Measurements from ENCODE around the gene MRPS30. TPM values are rescaled to one million over a fixed set of nuclear protein-coding genes. Genes with fewer than 3 reads are reported as not detected.

The MRPS30 gene
- total RNA-seq, 1 donor from 2014 or later: 52.9 TPM

DNA sequence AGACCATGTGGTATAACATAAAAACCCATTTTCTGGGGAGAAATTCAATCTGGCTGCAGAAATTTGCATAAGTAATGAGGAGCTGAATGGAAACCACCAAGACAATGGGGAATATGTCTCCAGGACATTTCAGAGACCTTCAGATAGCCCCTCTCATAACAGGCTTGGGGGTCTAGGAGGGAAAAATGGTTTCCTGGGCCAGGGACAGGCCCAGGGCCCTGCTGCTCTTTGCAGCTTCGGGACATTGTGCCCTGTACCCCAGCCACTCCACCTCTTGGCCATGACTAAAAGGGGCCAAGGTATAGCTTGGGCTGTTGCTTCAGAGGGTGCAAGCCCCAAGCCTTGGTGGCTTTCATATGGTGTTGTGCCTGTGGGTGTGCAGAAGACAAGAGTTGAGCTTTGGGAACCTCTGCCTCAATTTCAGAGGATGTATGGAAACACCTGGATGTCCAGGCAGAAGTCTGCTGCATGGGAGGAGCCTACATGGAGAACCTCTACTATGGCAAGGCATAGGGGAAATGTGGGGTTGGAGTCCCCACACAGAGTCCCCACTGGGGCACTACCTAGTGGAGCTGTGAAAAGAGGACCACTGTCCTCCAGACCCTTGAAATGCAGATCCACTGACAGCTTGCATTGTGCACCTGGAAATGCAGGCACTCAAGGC, 30.4 kb downstream of the MRPS30 start:
- H3K9me3 Mint-ChIP-seq (ENCODE audit: low read depth): peaks cover 12% of the 10 kb centered on the region
- TF ChIP-seq, protein P1, sequence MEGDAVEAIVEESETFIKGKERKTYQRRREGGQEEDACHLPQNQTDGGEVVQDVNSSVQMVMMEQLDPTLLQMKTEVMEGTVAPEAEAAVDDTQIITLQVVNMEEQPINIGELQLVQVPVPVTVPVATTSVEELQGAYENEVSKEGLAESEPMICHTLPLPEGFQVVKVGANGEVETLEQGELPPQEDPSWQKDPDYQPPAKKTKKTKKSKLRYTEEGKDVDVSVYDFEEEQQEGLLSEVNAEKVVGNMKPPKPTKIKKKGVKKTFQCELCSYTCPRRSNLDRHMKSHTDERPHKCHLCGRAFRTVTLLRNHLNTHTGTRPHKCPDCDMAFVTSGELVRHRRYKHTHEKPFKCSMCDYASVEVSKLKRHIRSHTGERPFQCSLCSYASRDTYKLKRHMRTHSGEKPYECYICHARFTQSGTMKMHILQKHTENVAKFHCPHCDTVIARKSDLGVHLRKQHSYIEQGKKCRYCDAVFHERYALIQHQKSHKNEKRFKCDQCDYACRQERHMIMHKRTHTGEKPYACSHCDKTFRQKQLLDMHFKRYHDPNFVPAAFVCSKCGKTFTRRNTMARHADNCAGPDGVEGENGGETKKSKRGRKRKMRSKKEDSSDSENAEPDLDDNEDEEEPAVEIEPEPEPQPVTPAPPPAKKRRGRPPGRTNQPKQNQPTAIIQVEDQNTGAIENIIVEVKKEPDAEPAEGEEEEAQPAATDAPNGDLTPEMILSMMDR (IDR thresholded peaks at IDR 0.05; ENCODE audit: unreplicated experiment): no peak
- no peak overlapping the region for H3K4me3 Mint-ChIP-seq (ENCODE audit: low read depth)
- no peak overlapping the region for H3K27ac Mint-ChIP-seq
- peaks cover 5% of the 10 kb centered on the region for H3K4me1 Mint-ChIP-seq (ENCODE audit: low read depth)
- H3K36me3 Mint-ChIP-seq (ENCODE audit: insufficient read depth): peaks cover 6% of the 10 kb centered on the region
- H3K27me3 Mint-ChIP-seq: no peaks in the 10 kb centered on the region
- DNase-seq (ENCODE audit: low spot score, unreplicated experiment): no peak

DNA sequence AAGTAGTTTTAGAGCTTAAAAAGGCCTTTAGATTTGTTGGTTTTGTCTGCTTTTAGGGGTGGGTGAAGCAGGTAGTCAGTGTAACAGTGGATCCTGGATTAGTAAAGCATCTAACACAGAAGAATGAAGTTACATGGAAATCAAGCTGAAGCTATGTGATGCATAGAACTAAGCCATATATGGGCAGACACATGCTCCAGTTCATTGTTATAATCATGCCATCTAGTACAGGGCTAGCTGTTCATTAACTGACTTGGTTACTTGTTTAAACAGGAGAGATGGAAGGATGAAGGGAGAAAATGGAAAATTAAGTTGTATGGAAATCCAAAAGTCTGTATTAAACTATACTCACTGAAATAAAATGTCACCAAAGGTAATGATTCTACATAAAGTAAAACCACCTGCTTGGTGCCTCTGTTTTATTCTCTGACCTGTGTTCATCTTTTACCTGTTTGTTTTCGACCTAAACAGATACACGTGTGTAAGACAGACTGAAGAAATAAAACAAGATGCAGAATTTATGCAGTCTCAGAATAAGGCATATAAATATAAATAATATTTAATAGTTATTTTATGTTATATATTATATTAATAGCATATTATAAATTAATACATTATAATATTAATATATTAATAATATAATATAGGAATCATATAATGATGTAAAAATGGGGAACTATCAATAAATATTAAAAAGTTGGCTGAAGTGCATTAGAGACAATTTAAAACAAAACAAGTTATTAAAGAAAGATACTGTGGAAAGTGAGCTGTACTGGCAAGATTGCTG, 33.9 kb downstream of the MRPS30 start:
- DNase-seq (ENCODE audit: low spot score, unreplicated experiment): no peak
- peaks cover 6% of the 10 kb centered on the region for H3K36me3 Mint-ChIP-seq (ENCODE audit: insufficient read depth)
- peaks cover 5% of the 10 kb centered on the region for H3K4me1 Mint-ChIP-seq (ENCODE audit: low read depth)
- H3K4me3 Mint-ChIP-seq (ENCODE audit: low read depth): no peak overlapping the region
- no peaks in the 10 kb centered on the region for H3K27me3 Mint-ChIP-seq
- peaks cover 12% of the 10 kb centered on the region for H3K9me3 Mint-ChIP-seq (ENCODE audit: low read depth)
- no peak overlapping the region for H3K27ac Mint-ChIP-seq
- TF ChIP-seq, protein P1 (IDR thresholded peaks at IDR 0.05; ENCODE audit: unreplicated experiment): no peak

DNA sequence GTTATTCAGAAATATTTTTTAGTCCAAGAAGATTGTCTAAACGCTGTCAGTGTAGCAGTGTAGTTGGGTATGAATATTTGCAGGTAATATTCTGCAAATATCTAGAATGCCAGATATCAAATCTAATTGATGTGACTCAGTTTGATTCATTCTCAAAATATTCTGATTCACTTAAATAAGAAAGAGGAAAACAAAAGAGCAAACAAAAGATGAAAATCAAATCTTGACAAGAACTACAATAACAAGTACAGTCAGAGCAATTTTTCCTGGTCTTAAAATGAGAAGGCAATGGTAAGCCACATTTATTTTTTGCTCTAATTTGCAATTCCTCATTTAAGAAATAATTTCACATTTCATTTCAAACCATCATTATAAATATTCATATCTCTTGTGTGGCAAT, 36.0 kb downstream of the MRPS30 start:
- Mint-ChIP-seq H3K27ac (no peak overlapping the region), H3K4me1 (ENCODE audit: low read depth) (peaks cover 5% of the 10 kb centered on the region), H3K27me3 (no peaks in the 10 kb centered on the region), H3K9me3 (ENCODE audit: low read depth) (peaks cover 3% of the 10 kb centered on the region), H3K36me3 (ENCODE audit: insufficient read depth) (peaks cover 2% of the 10 kb centered on the region), H3K4me3 (ENCODE audit: low read depth) (no peak overlapping the region)
- DNase-seq (ENCODE audit: low spot score, unreplicated experiment): no peak
- TF ChIP-seq, protein P1 (IDR thresholded peaks at IDR 0.05; ENCODE audit: unreplicated experiment): no peak

DNA sequence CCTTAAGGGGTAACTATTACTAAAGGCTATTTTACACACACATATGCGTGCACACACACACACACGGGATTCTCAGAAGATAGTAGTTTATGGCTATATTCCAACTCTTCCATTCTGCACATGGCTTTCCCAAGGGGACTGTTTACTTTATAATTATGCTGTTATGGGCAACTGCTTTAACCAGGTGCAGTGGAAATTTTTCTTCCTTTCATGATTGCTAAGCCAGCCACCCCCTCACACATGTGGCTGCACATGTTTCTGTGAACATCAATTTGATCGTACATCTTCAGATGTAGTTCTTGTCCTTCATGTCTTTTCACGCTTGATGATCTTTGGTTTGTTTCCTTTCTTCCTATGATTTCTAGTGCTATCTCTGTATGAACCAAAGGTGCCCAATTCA, 37.0 kb downstream of the MRPS30 start:
- Mint-ChIP-seq H3K27me3 (no peaks in the 10 kb centered on the region), H3K36me3 (ENCODE audit: insufficient read depth) (no peaks in the 10 kb centered on the region), H3K9me3 (ENCODE audit: low read depth) (no peaks in the 10 kb centered on the region), H3K4me3 (ENCODE audit: low read depth) (no peak overlapping the region), H3K4me1 (ENCODE audit: low read depth) (peaks cover 5% of the 10 kb centered on the region), H3K27ac (no peak overlapping the region)
- DNase-seq (ENCODE audit: low spot score, unreplicated experiment): no peak
- TF ChIP-seq, protein P1 (IDR thresholded peaks at IDR 0.05; ENCODE audit: unreplicated experiment): no peak

DNA sequence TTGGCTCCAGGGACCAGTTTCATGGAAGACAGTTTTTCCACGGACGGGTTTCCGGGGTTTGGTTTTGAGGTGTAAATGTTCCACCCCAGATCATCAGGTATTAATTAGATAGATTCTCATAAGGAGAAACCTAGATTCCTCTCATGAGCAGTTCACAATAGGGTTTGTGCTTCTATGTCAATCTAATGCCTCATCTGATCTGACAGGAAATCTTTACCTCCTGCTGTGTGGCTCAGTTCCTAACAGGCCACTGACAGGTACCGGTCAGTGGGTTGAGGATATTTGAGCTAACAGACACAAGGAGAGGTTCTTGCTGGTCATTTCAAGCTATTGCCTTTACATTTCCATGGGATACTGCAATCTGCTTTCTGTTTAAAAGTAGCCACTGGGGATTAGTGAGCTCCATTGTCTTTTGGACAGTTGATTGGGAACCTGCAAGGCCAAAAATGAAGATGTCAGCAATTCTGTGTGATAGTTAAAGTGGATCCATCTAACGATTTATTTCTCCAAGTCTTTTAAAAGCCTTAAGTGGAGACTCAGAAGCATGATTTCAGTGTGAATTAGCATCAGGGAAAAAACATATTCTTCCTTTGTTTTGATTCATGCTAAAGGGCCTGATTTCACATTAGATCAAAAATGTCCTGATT, 38.6 kb downstream of the MRPS30 start:
- no peaks in the 10 kb centered on the region for H3K27me3 Mint-ChIP-seq
- H3K9me3 Mint-ChIP-seq (ENCODE audit: low read depth): no peaks in the 10 kb centered on the region
- DNase-seq (ENCODE audit: low spot score, unreplicated experiment): no peak
- no peaks in the 10 kb centered on the region for H3K36me3 Mint-ChIP-seq (ENCODE audit: insufficient read depth)
- no peak overlapping the region for H3K4me3 Mint-ChIP-seq (ENCODE audit: low read depth)
- H3K27ac Mint-ChIP-seq: no peak overlapping the region
- TF ChIP-seq, protein P1 (IDR thresholded peaks at IDR 0.05; ENCODE audit: unreplicated experiment): no peak
- peaks cover 4% of the 10 kb centered on the region for H3K4me1 Mint-ChIP-seq (ENCODE audit: low read depth)
